ENCODE results near the gene RIC8A. TPM values are rescaled to one million over a fixed set of nuclear protein-coding genes. Genes with fewer than 3 reads are reported as not detected.
"Not testable (repeated sequence)": the region's sequence is repeated elsewhere in the genome, so short reads cannot be mapped to it uniquely, and the experiment has no call there.

The RIC8A gene
- total RNA-seq, 2 experiments from 2014 or later, result 97.6 to 125 TPM

- H3K36me3 ChIP-seq (ENCODE audit: insufficient read depth, low read length); CTCF ChIA-PET (ENCODE audit: unreplicated experiment); intact Hi-C loops (cut with micrococcal nuclease; ENCODE audit: unreplicated experiment); H3K4me3 ChIP-seq (ENCODE audit: low read depth, low read length, poor library complexity, severe bottlenecking); BruUV-seq (replicated peaks); H3K79me2 ChIP-seq (ENCODE audit: insufficient read depth, low read depth, low read length); H3K4me1 ChIP-seq (ENCODE audit: insufficient read depth, low read length, poor library complexity, severe bottlenecking); H3K27ac ChIP-seq (ENCODE audit: low read depth, low read length, poor library complexity, severe bottlenecking); H4K20me1 ChIP-seq (ENCODE audit: insufficient read depth, low read length); POLR2A ChIA-PET; H3K9me3 ChIP-seq (ENCODE audit: low read length); H3K9me2 ChIP-seq (ENCODE audit: insufficient read depth, low read length); H3K4me2 ChIP-seq (ENCODE audit: low read length); DNase-seq (ENCODE audit: low spot score); H2AFZ ChIP-seq (ENCODE audit: low read length): not testable (repeated sequence)
- 0 out of 2 replicates have a peak, but pooled peaks have one; percentile 4 for TF ChIP-seq CTCF (conservative IDR thresholded peaks at IDR 0.05; ENCODE audit: low read length)
These were observed 18.2 kb upstream of the RIC8A start for GRCh38 chr11:189200-189783.

- DNase-seq (ENCODE audit: low spot score); H3K4me1 ChIP-seq (ENCODE audit: insufficient read depth, low read length, poor library complexity, severe bottlenecking); H3K9me2 ChIP-seq (ENCODE audit: insufficient read depth, low read length); BruUV-seq (replicated peaks); intact Hi-C loops (cut with micrococcal nuclease; ENCODE audit: unreplicated experiment); H4K20me1 ChIP-seq (ENCODE audit: insufficient read depth, low read length); H3K79me2 ChIP-seq (ENCODE audit: insufficient read depth, low read depth, low read length); H2AFZ ChIP-seq (ENCODE audit: low read length); CTCF ChIA-PET (ENCODE audit: unreplicated experiment); H3K9me3 ChIP-seq (ENCODE audit: low read length); POLR2A ChIA-PET; H3K36me3 ChIP-seq (ENCODE audit: insufficient read depth, low read length); H3K4me3 ChIP-seq (ENCODE audit: low read depth, low read length, poor library complexity, severe bottlenecking); H3K27ac ChIP-seq (ENCODE audit: low read depth, low read length, poor library complexity, severe bottlenecking); H3K4me2 ChIP-seq (ENCODE audit: low read length): not testable (repeated sequence)
- TF ChIP-seq CTCF (conservative IDR thresholded peaks at IDR 0.05; ENCODE audit: low read length), result peak; percentile 55
These were observed 17.6 kb upstream of the RIC8A start for GRCh38 chr11:189843-190311.

- CTCF ChIA-PET (ENCODE audit: unreplicated experiment), result not testable (repeated sequence)
These were observed 17.0 kb upstream of the RIC8A start for GRCh38 chr11:190546-190945.

More at GRCh38 chr11:190546-190945, 17.0 kb upstream of the RIC8A start:
- POLR2A ChIA-PET; H3K36me3 ChIP-seq (ENCODE audit: insufficient read depth, low read length); BruUV-seq (replicated peaks); H3K79me2 ChIP-seq (ENCODE audit: insufficient read depth, low read depth, low read length); H4K20me1 ChIP-seq (ENCODE audit: insufficient read depth, low read length); H3K4me1 ChIP-seq (ENCODE audit: insufficient read depth, low read length, poor library complexity, severe bottlenecking); H3K9me2 ChIP-seq (ENCODE audit: insufficient read depth, low read length); H3K27ac ChIP-seq (ENCODE audit: low read depth, low read length, poor library complexity, severe bottlenecking); H2AFZ ChIP-seq (ENCODE audit: low read length); intact Hi-C loops (cut with micrococcal nuclease; ENCODE audit: unreplicated experiment); H3K4me3 ChIP-seq (ENCODE audit: low read depth, low read length, poor library complexity, severe bottlenecking); H3K9me3 ChIP-seq (ENCODE audit: low read length); DNase-seq (ENCODE audit: low spot score); H3K4me2 ChIP-seq (ENCODE audit: low read length): not testable (repeated sequence)

Data from OCI-LY7 (cell line).